ENCODE results near the gene KCNG1.
"Not testable (repeated sequence)": the region's sequence is repeated elsewhere in the genome, so short reads cannot be mapped to it uniquely, and the experiment has no call there.

KCNG1 gene

DNA sequence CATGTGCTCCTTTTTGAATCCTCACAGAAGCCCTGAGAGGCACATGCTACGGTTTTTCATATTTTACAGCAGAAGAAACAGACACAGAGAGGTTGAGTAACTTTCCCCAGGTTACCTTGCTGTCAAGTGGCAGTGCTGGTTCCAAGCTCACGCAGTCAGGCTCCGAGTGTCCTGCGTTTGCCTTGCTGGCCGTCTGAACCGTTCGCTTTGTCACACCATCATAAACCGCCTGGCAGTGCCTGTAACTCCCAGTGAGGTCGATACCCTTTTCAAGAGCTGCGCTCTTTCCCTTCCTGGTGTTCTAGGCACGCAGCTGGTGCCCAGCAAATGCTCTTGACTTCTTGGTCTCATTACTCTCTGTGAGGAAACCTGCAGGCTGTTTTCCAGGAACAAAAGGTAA lies 31.3 kb upstream of the KCNG1 start:
- peaks cover 60% of the 10 kb centered on the region for H3K27me3 ChIP-seq
- no peaks in the 10 kb centered on the region for H3K4me1 ChIP-seq (ENCODE audit: control insufficient read depth in 1 of 2, insufficient read depth in 1 of 2, low read depth in 1 of 2, low read length in 1 of 2)
- no peak overlapping the region for H3K27ac ChIP-seq
- no peaks in the 10 kb centered on the region for H3K36me3 ChIP-seq
- no peaks in the 10 kb centered on the region for H3K9me3 ChIP-seq
- TF ChIP-seq, protein P1, sequence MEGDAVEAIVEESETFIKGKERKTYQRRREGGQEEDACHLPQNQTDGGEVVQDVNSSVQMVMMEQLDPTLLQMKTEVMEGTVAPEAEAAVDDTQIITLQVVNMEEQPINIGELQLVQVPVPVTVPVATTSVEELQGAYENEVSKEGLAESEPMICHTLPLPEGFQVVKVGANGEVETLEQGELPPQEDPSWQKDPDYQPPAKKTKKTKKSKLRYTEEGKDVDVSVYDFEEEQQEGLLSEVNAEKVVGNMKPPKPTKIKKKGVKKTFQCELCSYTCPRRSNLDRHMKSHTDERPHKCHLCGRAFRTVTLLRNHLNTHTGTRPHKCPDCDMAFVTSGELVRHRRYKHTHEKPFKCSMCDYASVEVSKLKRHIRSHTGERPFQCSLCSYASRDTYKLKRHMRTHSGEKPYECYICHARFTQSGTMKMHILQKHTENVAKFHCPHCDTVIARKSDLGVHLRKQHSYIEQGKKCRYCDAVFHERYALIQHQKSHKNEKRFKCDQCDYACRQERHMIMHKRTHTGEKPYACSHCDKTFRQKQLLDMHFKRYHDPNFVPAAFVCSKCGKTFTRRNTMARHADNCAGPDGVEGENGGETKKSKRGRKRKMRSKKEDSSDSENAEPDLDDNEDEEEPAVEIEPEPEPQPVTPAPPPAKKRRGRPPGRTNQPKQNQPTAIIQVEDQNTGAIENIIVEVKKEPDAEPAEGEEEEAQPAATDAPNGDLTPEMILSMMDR (IDR thresholded peaks at IDR 0.05) = no peak
- no peak overlapping the region for H3K4me3 ChIP-seq (ENCODE audit: low read depth in 1 of 2, low read length in 1 of 2)

DNA sequence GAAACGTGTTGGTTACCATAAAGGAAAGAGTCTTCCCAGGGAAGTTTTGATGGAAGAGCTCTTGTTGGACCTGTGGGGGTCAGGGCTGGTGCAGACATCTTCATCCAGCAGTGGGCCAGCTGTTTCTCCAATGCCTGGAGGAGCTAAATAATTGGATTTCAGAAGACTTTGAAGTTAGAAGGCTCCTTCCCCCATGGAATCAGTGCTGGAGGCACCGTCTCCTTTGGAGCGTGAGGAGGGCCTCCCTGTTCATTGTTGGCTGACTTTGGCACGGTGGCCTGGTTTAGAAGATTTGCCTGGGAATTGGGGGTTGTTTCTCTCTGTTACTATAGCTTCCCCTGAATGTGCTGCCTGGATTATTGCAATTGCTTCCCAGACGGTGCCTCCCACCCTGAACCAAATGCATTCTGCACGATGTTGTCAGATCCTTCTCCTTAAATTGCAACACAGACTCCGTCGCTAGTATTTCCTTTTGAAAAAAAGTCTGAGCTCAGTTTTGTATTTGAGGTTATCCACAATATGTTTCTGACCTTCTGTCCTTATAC lies 27.7 kb upstream of the KCNG1 start:
- TF ChIP-seq, protein P1 (IDR thresholded peaks at IDR 0.05) = no peak
- no peaks in the 10 kb centered on the region for H3K36me3 ChIP-seq
- H3K27ac ChIP-seq = no peak overlapping the region
- peaks cover 37% of the 10 kb centered on the region for H3K27me3 ChIP-seq
- H3K4me1 ChIP-seq (ENCODE audit: control insufficient read depth in 1 of 2, insufficient read depth in 1 of 2, low read depth in 1 of 2, low read length in 1 of 2) = no peaks in the 10 kb centered on the region
- H3K9me3 ChIP-seq = no peaks in the 10 kb centered on the region
- no peak overlapping the region for H3K4me3 ChIP-seq (ENCODE audit: low read depth in 1 of 2, low read length in 1 of 2)

DNA sequence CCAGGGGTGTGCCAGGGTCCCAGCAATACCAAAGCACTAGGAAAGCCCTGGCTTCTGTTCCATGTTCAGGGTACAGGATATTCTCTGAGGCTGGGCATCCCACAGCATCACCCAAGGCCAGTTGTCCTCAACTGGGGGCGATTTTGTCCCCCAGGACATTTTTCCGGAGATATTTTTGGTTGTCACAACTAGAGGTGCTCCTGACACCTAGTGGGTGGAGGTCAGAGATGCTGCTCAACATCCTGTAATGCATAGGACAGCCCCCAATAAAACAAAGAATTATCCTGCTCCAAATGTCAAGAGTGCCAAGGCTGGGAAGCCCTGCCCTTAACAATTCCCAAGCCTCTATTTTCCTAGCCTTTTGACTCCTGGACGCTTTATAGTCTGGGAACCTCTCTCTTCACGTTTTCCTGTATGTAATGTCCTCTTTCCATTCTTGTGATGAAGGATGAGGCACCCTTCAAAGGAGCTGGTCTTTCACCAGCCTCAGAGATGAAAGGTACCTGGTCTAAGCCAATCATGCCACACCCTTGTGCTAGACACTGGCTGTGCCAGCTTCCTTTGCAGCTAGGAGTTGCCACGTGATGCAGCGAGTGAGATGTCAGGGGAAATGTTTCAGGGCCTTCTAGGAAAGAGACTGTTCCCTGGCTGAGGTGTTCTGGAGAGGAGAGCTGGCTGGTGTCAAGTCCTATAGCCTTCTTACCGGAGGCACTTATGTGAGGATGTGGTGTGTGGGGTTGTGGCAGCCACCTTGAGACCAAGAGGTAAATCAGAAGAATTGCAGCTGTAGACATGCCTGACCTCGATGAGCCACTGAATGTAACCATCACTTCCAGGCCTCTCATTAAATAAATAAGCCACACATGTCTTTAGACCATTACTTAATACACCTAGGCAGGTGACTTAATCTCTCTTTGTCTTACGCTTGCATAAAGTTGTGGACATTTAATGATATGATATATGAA lies 23.4 kb upstream of the KCNG1 start:
- Histone ChIP-seq H3K27me3 (peaks cover 21% of the 10 kb centered on the region), H3K4me1 (ENCODE audit: control insufficient read depth in 1 of 2, insufficient read depth in 1 of 2, low read depth in 1 of 2, low read length in 1 of 2) (no peaks in the 10 kb centered on the region), H3K4me3 (ENCODE audit: low read depth in 1 of 2, low read length in 1 of 2) (no peak overlapping the region), H3K27ac (no peak overlapping the region), H3K9me3 (no peaks in the 10 kb centered on the region), H3K36me3 (no peaks in the 10 kb centered on the region)
- TF ChIP-seq, protein P1 (IDR thresholded peaks at IDR 0.05) = no peak

DNA sequence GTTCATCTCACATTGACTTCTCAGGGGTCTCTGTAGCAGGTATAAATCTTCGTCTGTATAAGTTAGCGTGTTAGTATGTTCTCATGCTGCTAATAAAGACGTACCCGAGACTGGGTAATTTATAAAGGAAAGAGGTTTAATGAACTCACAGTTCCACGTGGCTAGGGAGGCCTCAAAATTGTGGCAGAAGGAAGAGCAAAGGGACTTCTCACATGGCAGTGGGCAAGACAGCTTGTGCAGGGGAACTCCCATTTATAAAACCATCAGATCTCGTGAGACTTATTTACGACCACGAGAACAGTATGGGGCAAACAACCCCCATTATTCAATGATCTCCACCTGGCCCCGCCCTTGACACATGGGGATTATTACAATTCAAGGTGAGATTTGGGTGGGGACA lies 22.6 kb upstream of the KCNG1 start:
- H3K27ac ChIP-seq; H3K4me1 ChIP-seq (ENCODE audit: control insufficient read depth in 1 of 2, insufficient read depth in 1 of 2, low read depth in 1 of 2, low read length in 1 of 2); H3K36me3 ChIP-seq; H3K9me3 ChIP-seq; H3K4me3 ChIP-seq (ENCODE audit: low read depth in 1 of 2, low read length in 1 of 2): not testable (repeated sequence)
- peaks cover 13% of the 10 kb centered on the region for H3K27me3 ChIP-seq

DNA sequence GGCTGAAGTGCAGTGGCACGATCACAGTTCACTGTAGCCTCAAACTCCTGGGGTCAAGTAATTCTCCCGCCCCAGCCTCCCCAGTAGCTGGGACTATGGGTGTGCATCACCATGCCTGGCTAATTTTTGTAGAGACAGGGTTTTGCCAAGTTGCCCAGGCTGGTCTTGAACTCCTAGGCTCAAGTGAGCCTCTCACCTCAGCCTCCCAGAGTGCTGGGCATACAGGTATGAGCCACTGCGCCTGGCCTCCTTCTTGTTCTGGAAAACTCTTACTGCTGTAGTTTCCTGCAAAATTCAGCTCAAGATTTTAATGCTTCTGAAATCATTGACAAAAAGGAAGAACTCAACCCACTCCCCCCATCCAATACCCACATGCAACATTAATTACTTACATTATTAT lies 21.9 kb upstream of the KCNG1 start:
- no peak overlapping the region for H3K4me3 ChIP-seq (ENCODE audit: low read depth in 1 of 2, low read length in 1 of 2)
- TF ChIP-seq, protein P1 (IDR thresholded peaks at IDR 0.05) = no peak
- no peaks in the 10 kb centered on the region for H3K9me3 ChIP-seq
- no peaks in the 10 kb centered on the region for H3K36me3 ChIP-seq
- H3K27ac ChIP-seq = no peak overlapping the region
- no peaks in the 10 kb centered on the region for H3K4me1 ChIP-seq (ENCODE audit: control insufficient read depth in 1 of 2, insufficient read depth in 1 of 2, low read depth in 1 of 2, low read length in 1 of 2)
- peaks cover 7% of the 10 kb centered on the region for H3K27me3 ChIP-seq

DNA sequence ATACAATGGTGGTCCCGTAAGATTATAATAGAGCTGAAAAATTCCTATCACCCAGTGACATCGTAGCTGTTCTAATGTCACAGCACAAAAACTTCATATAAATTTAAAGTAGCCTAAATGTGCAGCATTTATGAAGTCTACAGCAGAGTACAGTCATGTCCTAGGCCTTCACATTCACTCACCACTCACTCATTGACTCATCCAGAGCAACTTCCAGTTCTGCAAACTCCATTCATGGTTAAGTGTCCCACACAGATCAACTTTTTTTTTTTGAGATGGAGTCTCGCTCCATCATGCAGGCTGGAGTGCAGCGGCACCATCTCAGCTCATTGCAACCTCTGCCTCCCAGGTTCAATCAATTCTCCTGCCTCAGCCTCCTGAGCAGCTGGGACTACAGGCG lies 20.9 kb upstream of the KCNG1 start:
- no peaks in the 10 kb centered on the region for H3K36me3 ChIP-seq
- H3K27ac ChIP-seq = no peak overlapping the region
- H3K9me3 ChIP-seq = no peaks in the 10 kb centered on the region
- H3K4me3 ChIP-seq (ENCODE audit: low read depth in 1 of 2, low read length in 1 of 2) = no peak overlapping the region
- no peaks in the 10 kb centered on the region for H3K4me1 ChIP-seq (ENCODE audit: control insufficient read depth in 1 of 2, insufficient read depth in 1 of 2, low read depth in 1 of 2, low read length in 1 of 2)
- TF ChIP-seq, protein P1 (IDR thresholded peaks at IDR 0.05) = no peak
- H3K27me3 ChIP-seq = peaks cover 6% of the 10 kb centered on the region

Measured in neutrophil (primary cell).